Skeletal muscle cell (primary cell): Measurements from ENCODE around the gene PRKCH.

ENCODE experiments used
- DNase-seq: peaks from one replicate; pipeline ENCODE4 v3.0.0-alpha.2; 2010; ENCODE audit warnings: low read depth
- H3K4me3 ChIP-seq: 2 replicates; pipeline ENCODE4 v1.5.1; 2011; ENCODE audit warnings: low read depth, mild to moderate bottlenecking, control low read depth, low read length, moderate library complexity

PRKCH gene

DNA sequence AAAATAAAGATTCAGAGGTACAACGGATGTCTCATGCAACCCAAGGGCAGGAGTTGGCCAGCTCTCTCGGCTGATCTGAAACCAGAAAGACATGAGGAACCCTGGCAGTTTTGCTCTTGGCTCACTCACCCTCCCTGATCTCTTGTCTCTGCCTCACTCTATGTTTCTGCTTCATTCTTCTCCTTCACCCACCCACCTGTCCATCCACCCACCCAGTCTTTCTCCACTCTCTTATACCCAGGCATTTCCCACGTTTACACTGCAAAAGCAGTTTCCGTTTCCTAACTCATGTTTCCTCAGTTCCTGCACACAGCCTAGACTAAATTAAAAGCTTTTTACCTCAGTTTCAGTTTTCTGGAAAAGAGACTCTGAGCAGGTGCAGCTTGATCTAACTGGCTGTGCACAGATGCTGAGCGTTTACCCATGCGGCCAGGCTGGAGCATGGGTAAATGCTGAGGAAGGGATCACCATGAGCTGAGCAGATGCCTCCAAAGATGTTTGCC, 157.6 kb downstream of the PRKCH start:
- no peak overlapping the region for H3K4me3 ChIP-seq

DNA sequence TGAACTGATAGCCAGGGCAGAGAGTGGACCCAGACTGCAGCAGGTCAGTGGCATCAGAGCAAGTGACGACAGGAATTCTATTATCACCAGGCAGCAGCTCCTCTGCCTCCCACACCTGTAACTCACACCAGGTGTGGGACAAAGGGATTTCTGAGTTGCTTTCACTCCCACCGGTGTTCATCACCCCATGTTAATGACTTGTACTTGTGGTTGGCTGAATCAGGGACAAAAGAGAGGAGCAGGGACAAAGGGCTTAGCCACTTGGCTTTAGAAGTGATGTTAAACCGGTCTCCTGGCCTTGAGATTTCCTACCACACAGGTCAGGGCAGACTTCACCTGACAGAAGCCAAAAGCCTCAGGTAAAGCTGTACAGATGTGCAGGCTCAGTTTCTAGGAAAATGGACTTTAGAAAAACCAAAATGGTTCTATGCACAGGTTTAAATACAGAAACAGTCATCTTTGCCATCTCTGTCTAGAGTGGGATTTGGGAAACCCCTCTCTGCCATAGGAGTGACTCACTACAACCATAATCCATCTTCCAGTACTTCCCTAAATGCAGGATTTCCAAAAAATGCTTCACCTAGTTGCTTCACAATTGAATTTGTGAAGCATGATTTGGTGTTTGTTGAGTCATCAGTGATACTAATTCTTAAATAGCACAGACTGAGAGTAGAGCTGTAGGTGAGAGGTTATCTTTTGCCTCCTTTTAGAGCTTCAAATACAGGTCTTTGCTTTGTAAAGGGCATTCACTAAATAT, 158.5 kb downstream of the PRKCH start:
- no peak for DNase-seq

More for the DNA sequence above, 157.6 kb downstream of the PRKCH start:
- no peak for DNase-seq

DNA sequence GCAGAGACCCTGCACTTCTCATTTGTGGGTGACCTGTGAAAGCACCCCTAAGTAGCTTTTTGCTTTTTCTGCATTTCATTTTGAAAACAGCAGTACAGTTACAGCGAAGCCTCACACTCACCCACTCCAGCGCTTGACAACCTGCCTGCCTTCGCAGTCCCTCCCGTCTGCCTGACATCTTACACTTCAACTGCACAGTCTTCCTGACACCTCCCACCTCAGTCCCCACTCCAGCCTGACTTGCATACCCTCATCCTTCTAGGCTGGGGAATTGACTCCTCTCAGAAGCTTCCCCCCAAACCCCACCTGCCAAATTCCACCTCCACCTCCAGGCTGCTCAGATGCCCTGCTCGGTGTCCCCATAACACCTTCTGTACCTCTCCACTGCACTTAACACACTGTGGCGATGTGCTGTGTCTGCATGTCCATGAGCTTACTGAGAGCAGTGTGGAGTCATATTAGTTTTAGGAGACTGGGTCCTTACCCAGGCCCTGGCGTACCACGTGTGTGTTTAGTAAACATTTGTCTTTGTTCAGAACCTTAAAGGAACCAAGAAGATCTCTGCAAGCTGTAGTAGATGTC, 159.4 kb downstream of the PRKCH start:
- no peak for DNase-seq

More for the DNA sequence above, 158.5 kb downstream of the PRKCH start:
- no peak overlapping the region for H3K4me3 ChIP-seq

DNA sequence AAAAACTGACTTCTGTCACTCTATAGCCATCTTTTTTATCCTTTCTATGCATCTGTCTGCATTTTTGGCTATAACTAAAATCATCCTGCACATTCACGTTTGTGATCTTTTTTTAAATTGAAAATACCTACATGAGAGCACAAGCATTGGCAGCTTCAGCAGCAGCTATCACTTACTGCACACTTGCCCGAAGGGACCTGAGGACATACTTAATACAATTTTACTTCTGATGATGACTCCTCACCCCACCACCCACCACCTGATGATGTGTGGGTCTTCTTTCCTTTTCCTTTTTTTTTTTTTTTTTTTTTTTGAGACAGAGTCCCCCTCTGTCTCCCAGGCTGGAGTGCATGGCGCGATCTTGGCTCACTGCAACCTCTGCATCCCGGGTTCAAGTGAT, 160.3 kb downstream of the PRKCH start:
- no peak overlapping the region for H3K4me3 ChIP-seq
- no peak for DNase-seq

More for the DNA sequence above, 159.4 kb downstream of the PRKCH start:
- H3K4me3 ChIP-seq = no peak overlapping the region

DNA sequence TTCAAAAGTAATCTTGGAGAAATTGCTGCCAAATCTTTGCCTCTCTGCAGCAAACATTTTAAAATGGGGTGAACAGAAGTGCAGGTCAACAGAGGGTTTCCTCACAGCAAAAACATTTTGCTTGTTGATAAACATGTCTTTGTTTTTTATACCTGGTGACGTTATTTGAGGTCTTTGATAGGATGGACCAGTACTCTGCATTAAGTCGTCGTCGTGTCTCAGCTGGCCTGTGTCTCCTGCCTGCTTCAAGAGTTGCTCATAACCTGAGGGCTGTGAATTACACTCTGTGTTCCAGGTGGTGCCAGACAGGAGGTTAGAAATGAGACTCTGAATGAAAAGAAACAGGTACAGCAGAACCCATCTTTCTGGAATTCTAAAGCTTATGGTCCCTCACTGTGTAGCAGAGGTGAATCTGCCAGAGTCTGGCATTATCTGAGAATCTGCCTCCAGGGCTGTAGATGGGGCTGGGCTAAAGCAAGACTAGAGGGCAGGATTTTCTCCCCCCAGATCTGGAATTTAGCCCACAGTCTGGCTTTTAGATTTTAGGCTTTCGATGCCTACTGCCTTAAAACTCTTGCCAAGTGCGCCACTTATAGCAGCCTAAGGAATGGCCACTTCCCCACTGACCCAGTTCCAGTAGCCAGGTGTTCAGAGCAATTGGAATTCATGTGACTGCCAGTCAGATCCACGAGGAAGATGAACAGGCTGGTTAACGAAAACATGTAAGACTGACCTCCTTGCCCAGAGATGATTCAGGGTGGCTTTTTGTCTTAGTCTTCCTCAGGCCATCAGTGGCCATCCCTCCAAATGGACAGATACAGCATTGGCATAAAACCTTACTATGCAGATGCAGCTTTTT, 161.2 kb downstream of the PRKCH start:
- no peak for DNase-seq
- no peak overlapping the region for H3K4me3 ChIP-seq

DNA sequence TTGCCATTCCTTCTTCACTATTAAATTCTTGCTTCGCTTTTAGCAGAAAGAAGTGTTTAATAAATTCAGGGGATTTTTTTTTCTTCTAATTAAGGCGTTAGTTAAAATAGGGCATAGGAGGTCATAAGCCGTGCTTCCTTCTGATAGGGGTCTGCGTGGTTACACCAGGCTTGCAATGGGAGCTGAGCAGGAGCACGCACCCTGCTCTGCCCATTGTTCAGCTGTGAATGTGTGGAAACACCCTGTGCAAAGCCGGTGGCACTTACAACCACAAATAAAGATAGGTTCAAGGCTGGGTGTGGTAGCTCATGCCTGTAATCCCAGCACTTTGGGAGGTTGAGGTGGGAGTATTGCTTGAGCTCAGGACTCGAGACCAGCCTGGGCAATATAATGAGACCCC, 162.1 kb downstream of the PRKCH start:
- H3K4me3 ChIP-seq = no peak overlapping the region
- DNase-seq = no peak

- H3K4me3 ChIP-seq = no peak overlapping the region
- no peak for DNase-seq
These were observed 162.7 kb downstream of the PRKCH start for GRCh38 chr14:61484031-61484430.

DNA sequence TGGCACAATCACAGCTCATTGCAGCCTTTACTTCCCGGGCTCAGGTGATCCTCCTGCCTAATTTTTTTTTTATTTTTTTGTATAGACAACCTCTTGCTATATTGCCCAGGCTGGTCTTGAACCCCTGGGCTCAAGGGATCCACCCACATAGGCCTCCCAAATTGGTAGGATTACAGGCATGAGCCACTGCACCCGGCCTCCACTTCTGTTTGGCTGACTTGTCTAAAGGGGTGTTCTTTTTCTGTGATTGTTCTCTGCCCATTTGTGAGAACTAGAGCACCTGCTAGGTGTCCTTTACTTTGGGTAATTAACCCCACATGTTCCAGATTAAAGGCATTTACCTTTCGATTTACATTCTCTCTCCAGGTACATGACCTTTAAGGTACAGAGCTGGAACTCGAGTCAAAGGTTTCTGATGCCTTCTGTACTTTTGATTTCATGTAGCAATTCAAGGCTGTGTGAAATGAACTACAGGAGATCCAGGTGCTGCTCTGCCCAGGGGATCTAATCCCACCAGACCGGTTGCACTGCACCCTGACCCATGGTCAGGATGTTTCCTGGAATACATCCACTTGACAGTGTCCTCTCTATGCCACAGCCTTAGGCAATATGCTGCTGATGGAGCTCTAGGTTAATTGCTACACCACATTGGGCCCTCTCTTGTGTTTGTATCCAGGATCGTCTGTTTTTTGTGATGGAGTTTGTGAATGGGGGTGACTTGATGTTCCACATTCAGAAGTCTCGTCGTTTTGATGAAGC, 163.6 kb downstream of the PRKCH start:
- H3K4me3 ChIP-seq = no peak overlapping the region
- DNase-seq = no peak

GRCh38 chr14:61485661-61486060, 164.3 kb downstream of the PRKCH start:
- DNase-seq = no peak
- H3K4me3 ChIP-seq = no peak overlapping the region

GRCh38 chr14:61486930-61487495, 165.6 kb downstream of the PRKCH start:
- no peak overlapping the region for H3K4me3 ChIP-seq
- no peak for DNase-seq

- no peak for DNase-seq
- H3K4me3 ChIP-seq = no peak overlapping the region
These were observed 167.3 kb downstream of the PRKCH start for GRCh38 chr14:61488417-61489401.

GRCh38 chr14:61489512-61489911, 168.1 kb downstream of the PRKCH start:
- no peak overlapping the region for H3K4me3 ChIP-seq
- DNase-seq = no peak

- no peak for DNase-seq
These were observed 168.6 kb downstream of the PRKCH start for GRCh38 chr14:61489932-61490331.

GRCh38 chr14:61491224-61491623, 169.8 kb downstream of the PRKCH start:
- no peak for DNase-seq

More at GRCh38 chr14:61489932-61490331, 168.6 kb downstream of the PRKCH start:
- H3K4me3 ChIP-seq = no peak overlapping the region

DNA sequence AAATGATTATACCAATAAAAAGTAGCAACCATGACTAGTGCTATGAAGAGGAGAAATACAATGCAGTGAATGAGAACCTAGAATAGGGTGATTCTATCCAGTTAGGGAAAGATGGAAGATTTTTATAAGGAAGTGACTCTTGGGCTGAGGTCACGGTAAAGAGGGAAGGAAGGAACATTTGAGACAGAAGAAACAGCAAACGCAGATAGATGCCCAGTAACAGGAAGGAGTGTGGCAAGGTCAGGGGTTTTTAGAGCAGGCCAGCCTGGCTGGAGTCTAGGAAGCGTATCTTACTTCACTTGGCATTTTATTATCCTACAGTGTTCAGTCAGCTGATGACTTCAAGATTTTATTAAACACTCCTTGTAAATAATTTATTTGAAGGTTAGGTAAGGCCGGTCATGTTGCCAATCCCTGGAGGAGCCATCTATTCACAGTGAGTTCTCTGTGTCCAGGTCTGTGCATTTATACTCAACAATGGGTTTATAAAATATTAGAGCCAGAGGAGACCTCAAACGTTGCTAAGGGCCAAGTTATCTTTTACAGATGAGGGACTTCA, 170.6 kb downstream of the PRKCH start:
- H3K4me3 ChIP-seq = no peak overlapping the region
- no peak for DNase-seq

More at GRCh38 chr14:61491224-61491623, 169.8 kb downstream of the PRKCH start:
- no peak overlapping the region for H3K4me3 ChIP-seq

GRCh38 chr14:61492474-61492873, 171.1 kb downstream of the PRKCH start:
- no peak overlapping the region for H3K4me3 ChIP-seq
- no peak for DNase-seq

DNA sequence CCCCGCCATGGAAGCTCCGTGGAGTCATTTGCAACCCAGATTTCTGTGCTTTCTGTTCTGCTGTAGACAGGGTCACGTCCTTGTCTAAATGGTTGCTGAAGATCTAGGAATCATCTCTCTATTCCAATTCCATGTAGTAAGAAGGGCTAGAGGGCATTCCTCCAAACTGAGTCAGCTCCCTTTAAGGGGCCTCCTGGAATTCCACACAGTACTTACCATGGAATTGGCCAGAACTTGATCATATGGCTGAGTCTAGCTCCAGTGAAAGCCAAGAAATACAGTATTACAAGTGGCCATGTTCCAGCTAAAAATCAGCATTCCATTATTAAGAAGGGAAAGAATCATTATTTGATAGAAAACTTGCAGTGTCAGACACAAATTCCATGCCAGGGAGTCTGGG, 171.9 kb downstream of the PRKCH start:
- H3K4me3 ChIP-seq = no peak overlapping the region
- peak; percentile 83 for DNase-seq

- no peak for DNase-seq
- no peak overlapping the region for H3K4me3 ChIP-seq
These were observed 172.6 kb downstream of the PRKCH start for GRCh38 chr14:61494018-61494417.
